HepG2 (cell line): ENCODE results near the gene FAHD1. TPM values are rescaled to one million over a fixed set of nuclear protein-coding genes. Genes with fewer than 3 reads are reported as not detected.

Experiments
- E2F2 ChIP-seq: sonication (generic); formaldehyde crosslinking; IDR thresholded peaks from 2 replicates; pipeline ENCODE4 v1.4.0; 2020; ENCODE audit warnings: missing genetic modification reagents, borderline replicate concordance
- HCFC1 ChIP-seq: fragments of 150-350 bp; IDR thresholded peaks from 2 replicates; pipeline ENCODE4 v1.6.1; 2014; ENCODE audit warnings: low read depth, low read length
- HES4 ChIP-seq: sonication (generic); formaldehyde crosslinking; IDR thresholded peaks from 2 replicates; pipeline ENCODE4 v1.9.0; 2021; ENCODE audit warnings: mild to moderate bottlenecking, missing genetic modification reagents, borderline replicate concordance
- MAF1 ChIP-seq: sonication (generic); formaldehyde crosslinking; IDR thresholded peaks from 2 replicates; pipeline ENCODE4 v1.5.0; 2020; ENCODE audit warnings: missing genetic modification reagents, borderline replicate concordance
- MED8 ChIP-seq: sonication (generic); formaldehyde crosslinking; IDR thresholded peaks from 2 replicates; pipeline ENCODE4 v1.8.1; 2023; ENCODE audit warnings: mild to moderate bottlenecking, missing genetic modification reagents; ENCODE audit not compliant: insufficient replicate concordance
- NFIC ChIP-seq: IDR thresholded peaks from 2 replicates; pipeline ENCODE4 v1.6.1; 2012; ENCODE audit warnings: mild to moderate bottlenecking, low read length, inconsistent platforms
- NFYC ChIP-seq: IDR thresholded peaks from 2 replicates; pipeline ENCODE4 v1.6.1; 2016; ENCODE audit warnings: missing genetic modification reagents, missing compliant biosample characterization
- PAWR ChIP-seq: sonication (generic); formaldehyde crosslinking; IDR thresholded peaks from 2 replicates; pipeline ENCODE4 v1.4.0; 2020; ENCODE audit warnings: missing genetic modification reagents, mild to moderate bottlenecking, borderline replicate concordance
- PRPF4 ChIP-seq: fragments of 200-400 bp; formaldehyde crosslinking; IDR thresholded peaks from 2 replicates; pipeline ENCODE4 v1.6.1; 2016; ENCODE audit warnings: low read length, low read depth; ENCODE audit not compliant: poor library complexity, severe bottlenecking
- THAP9 ChIP-seq: sonication (generic); formaldehyde crosslinking; IDR thresholded peaks from 2 replicates; pipeline ENCODE4; 2020; ENCODE audit warnings: missing genetic modification reagents, mild to moderate bottlenecking, borderline replicate concordance
- ZNF251 ChIP-seq: sonication (generic); formaldehyde crosslinking; IDR thresholded peaks from 2 replicates; pipeline ENCODE4 v1.9.0; 2021; ENCODE audit warnings: mild to moderate bottlenecking, missing genetic modification reagents
- ZNF263 ChIP-seq: sonication (generic); formaldehyde crosslinking; IDR thresholded peaks from 2 replicates; pipeline ENCODE4 v1.4.0; 2020; ENCODE audit warnings: missing genetic modification reagents
- ZNF362 ChIP-seq: sonication (generic); formaldehyde crosslinking; IDR thresholded peaks from 2 replicates; pipeline ENCODE4 v1.4.0; 2020; ENCODE audit warnings: missing genetic modification reagents, mild to moderate bottlenecking, borderline replicate concordance
- ZNF414 ChIP-seq: sonication (generic); formaldehyde crosslinking; IDR thresholded peaks from 2 replicates; pipeline ENCODE4 v1.5.0; 2020; ENCODE audit warnings: missing genetic modification reagents
- ZNF639 ChIP-seq: conservative IDR thresholded peaks from 2 replicates; pipeline ENCODE4 v1.6.1; 2018; ENCODE audit warnings: missing genetic modification reagents
- ZNF674 ChIP-seq: sonication (generic); formaldehyde crosslinking; IDR thresholded peaks from 2 replicates; pipeline ENCODE4 v1.5.0; 2020; ENCODE audit warnings: low read depth, mild to moderate bottlenecking, missing genetic modification reagents
- ZNF678 ChIP-seq: sonication (generic); formaldehyde crosslinking; IDR thresholded peaks from 2 replicates; pipeline ENCODE4 v1.4.0; 2020; ENCODE audit warnings: mild to moderate bottlenecking, missing genetic modification reagents
- ZNF792 ChIP-seq: IDR thresholded peaks from 2 replicates; pipeline ENCODE4 v1.6.1; 2016
- ZSCAN25 ChIP-seq: sonication (generic); formaldehyde crosslinking; IDR thresholded peaks from 2 replicates; pipeline ENCODE4 v1.8.0; 2022; ENCODE audit warnings: mild to moderate bottlenecking, missing genetic modification reagents
- polyA plus RNA-seq, 8 experiments: library from polyadenylated mRNA; depleted of rRNA in 3 of 8; stranded (reverse) in 7 of 8; unstranded in 1 of 8; fragments of >200 nt; fragmentation: Illumina TruSeq in 4 of 8; extraction: Trizol in 4 of 8; gene quantifications; 2 replicates each; pipeline versions ENCODE4 v1.2.1 to v1.2.3, GENCODE V29; 2011 to 2016; ENCODE audit warnings: low read depth in 4 of 8, missing spikeins in 1 of 8, mixed read lengths in 1 of 8; ENCODE audit not compliant: insufficient read depth in 1 of 8
- total RNA-seq, 5 experiments: library from RNA; depleted of rRNA; stranded (reverse); fragments of >200 nt; fragmentation: Illumina TruSeq; extraction: Trizol; gene quantifications; 2 replicates each; pipeline ENCODE4 v1.2.3, GENCODE V29; 2016; ENCODE audit warnings: low read depth in 1 of 5

Gene FAHD1
- total and polyA plus RNA-seq, 2 of the 13 experiments (the other 11 are each of a cell fraction or from before 2014, with no cell fraction given), result 39.0 to 45.3 TPM

GRCh38 chr16:1826691-1827573 is at the start of gene FAHD1, which contains the start of gene HAGH (continued):
- TF ChIP-seq THAP9 (CRISPR knock-in tag) (peak; percentile 92), PAWR (no peak), ZNF639 (CRISPR knock-in tag) (peak; percentile 89), ZNF674 (CRISPR knock-in tag) (0 out of 2 replicates have a peak, but pooled peaks have one; percentile 86), HCFC1 (peak; percentile 63), E2F2 (CRISPR knock-in tag) (no peak), ZNF414 (CRISPR knock-in tag) (peak; percentile 92), NFYC (peak; percentile 94), MED8 (CRISPR knock-in tag) (peak; percentile 90), ZSCAN25 (peak; percentile 64; the same call in 1 of the 2 replicates), HES4 (CRISPR knock-in tag) (peak; percentile 72; the same call in 1 of the 2 replicates), ZNF263 (CRISPR knock-in tag) (no peak; the same call in none of the 2 replicates), ZNF251 (CRISPR knock-in tag) (no peak), ZNF792 (peak; percentile 81; the same call in 1 of the 2 replicates), ZNF362 (peak; percentile 70), MAF1 (CRISPR knock-in tag) (peak; percentile 71; the same call in 1 of the 2 replicates), NFIC (peak; percentile 44; the same call in 1 of the 2 replicates), PRPF4 (no peak), ZNF678 (0 out of 2 replicates have a peak, but pooled peaks have one; percentile 23)
